K562 (cell line): ENCODE results near the gene STOM. TPM values are rescaled to one million over a fixed set of nuclear protein-coding genes. Genes with fewer than 3 reads are reported as not detected.

Experiments used
- ATAC-seq: fragments of 200-7000 bp; cut with Tn5 transposase; 3 replicates; pipeline ENCODE4 v1.9.1; 2020; ENCODE audit warnings: moderate library complexity
- BruUV-seq: library from RNA; stranded (reverse); fragments of 400-500 nt; replicated peaks from 2 replicates; lab custom pipeline; 2021; lab: Mats Ljungman, UMichigan
- CTCF ChIA-PET: fragments of 300-600 bp; formaldehyde crosslinking; extraction: SDS; loops from one replicate; lab custom pipeline; 2021; ENCODE audit warnings: low intra/inter-chr PET ratio; lab: Yijun Ruan, JAX
- POLR2A ChIA-PET: fragments of 300-600, 350-650 bp; sonication (Branson Sonifier 250); formaldehyde crosslinking; extraction: SDS; loops from one replicate; lab custom pipeline; 2021; ENCODE audit warnings: antibody characterized with exemption, inconsistent platforms; lab: Yijun Ruan, JAX
- DNase-seq, 4 experiments: peaks; one replicate each; pipeline versions ENCODE4 v3.0.0 to v3.0.0-alpha.2; 2011 to 2018; ENCODE audit warnings: low spot score in 3 of 4, mixed read lengths in 3 of 4; ENCODE audit errors: extremely low read depth in 1 of 4
- FAIRE-seq: peaks from 2 replicates; lab custom pipeline; 2011; peaks lifted over from hg19 to GRCh38; lab: Jason Lieb, UNC
- H2AFZ ChIP-seq: 2 replicates; pipeline ENCODE4 v1.6.0; 2011; ENCODE audit warnings: low read depth, low read length, control low read depth, inconsistent platforms
- H3K27ac ChIP-seq: fragments of 200-600 bp; 3 replicates; pipeline ENCODE4 v1.8.0; 2011; ENCODE audit warnings: low read depth, mild to moderate bottlenecking, control low read depth, inconsistent platforms, low read length, moderate library complexity, mixed read lengths; ENCODE audit errors: extremely low read depth
- H3K27me3 ChIP-seq, 2 experiments: fragments of 300-600 bp in 1 of 2; 2 replicates in 1 of 2; 3 replicates in 1 of 2; pipeline versions ENCODE4 v1.6.0 to v1.8.0; 2011; ENCODE audit warnings: inconsistent platforms in 2 of 2, low read length in 2 of 2, mild to moderate bottlenecking in 1 of 2, mixed read lengths in 1 of 2, moderate library complexity in 1 of 2; ENCODE audit not compliant: control insufficient read depth in 2 of 2, insufficient read depth in 2 of 2
- H3K36me3 ChIP-seq: fragments of 300-600 bp; 3 replicates; pipeline ENCODE4 v1.8.0; 2011; ENCODE audit warnings: mild to moderate bottlenecking, low read length, inconsistent platforms; ENCODE audit not compliant: control insufficient read depth, insufficient read depth
- H3K4me1 ChIP-seq, 2 experiments: fragments of 200-600 bp in 1 of 2; replicated peaks in 1 of 2; 2 replicates in 1 of 2; 3 replicates in 1 of 2; pipeline versions ENCODE4 v1.5.1 to v1.8.0; 2011; ENCODE audit warnings: inconsistent platforms in 2 of 2, low read length in 2 of 2, mild to moderate bottlenecking in 1 of 2, mixed read lengths in 1 of 2, moderate library complexity in 1 of 2; ENCODE audit not compliant: control insufficient read depth in 2 of 2, insufficient read depth in 2 of 2
- H3K4me2 ChIP-seq: 2 replicates; pipeline ENCODE4 v1.6.1; 2011; ENCODE audit warnings: low read length, control low read depth, inconsistent platforms, mixed read lengths; ENCODE audit not compliant: insufficient read depth
- H3K4me3 ChIP-seq: fragments of 200-600 bp; sonication (generic), shearing (Covaris generic); 2 replicates; pipeline ENCODE4 v1.5.1; 2016; ENCODE audit warnings: control low read depth, inconsistent platforms
- H3K79me2 ChIP-seq: fragments of 200-600 bp; 3 replicates; pipeline ENCODE4 v1.8.0; 2011; ENCODE audit warnings: low read length, inconsistent platforms; ENCODE audit not compliant: control insufficient read depth, insufficient read depth
- H3K9ac ChIP-seq, 2 experiments: 2 replicates each; pipeline versions ENCODE4 v1.6.0 to v1.6.1; 2011; ENCODE audit warnings: low read depth in 2 of 2, low read length in 2 of 2, control low read depth in 1 of 2, inconsistent platforms in 1 of 2, mild to moderate bottlenecking in 1 of 2, mixed read lengths in 1 of 2; ENCODE audit not compliant: insufficient read depth in 1 of 2
- H3K9me1 ChIP-seq: one replicate; pipeline ENCODE4 v1.6.0; 2011; ENCODE audit warnings: inconsistent platforms, mild to moderate bottlenecking, low read length, moderate library complexity; ENCODE audit not compliant: control insufficient read depth, insufficient read depth
- H3K9me3 ChIP-seq: replicated peaks from 2 replicates; pipeline ENCODE4 v1.5.1; 2011; ENCODE audit warnings: low read depth, low read length, inconsistent platforms; ENCODE audit not compliant: control insufficient read depth, insufficient read depth
- H4K20me1 ChIP-seq: replicated peaks from 2 replicates; pipeline ENCODE4 v1.6.1; 2011; ENCODE audit warnings: low read length, inconsistent platforms, mixed read lengths; ENCODE audit not compliant: control insufficient read depth, insufficient read depth
- FOXK2 ChIP-seq, 2 experiments: fragments of 450-650 bp; IDR thresholded peaks in 1 of 2; conservative IDR thresholded peaks in 1 of 2; 2 replicates each; pipeline ENCODE4 v1.6.1; 2016; ENCODE audit warnings: low read depth in 2 of 2, mild to moderate bottlenecking in 1 of 2
- HDAC1 ChIP-seq, 2 experiments: fragments of 450-650 bp; IDR thresholded peaks; 2 replicates each; pipeline ENCODE4 v1.6.1; 2016 to 2017; ENCODE audit warnings: inconsistent platforms in 1 of 2, mild to moderate bottlenecking in 1 of 2, moderate library complexity in 1 of 2
- PCBP1 ChIP-seq: fragments of 200-400 bp; formaldehyde crosslinking; IDR thresholded peaks from 2 replicates; pipeline ENCODE4 v1.6.1; 2018; ENCODE audit warnings: mild to moderate bottlenecking, low read depth, low read length; ENCODE audit not compliant: poor library complexity, severe bottlenecking
- RFX5 ChIP-seq: IDR thresholded peaks from 2 replicates; pipeline ENCODE4 v1.6.1; 2011; ENCODE audit warnings: low read depth, mild to moderate bottlenecking, improper control_type of control experiment, low read length
- SMAD3 ChIP-seq: fragments of 450-650 bp; formaldehyde crosslinking; conservative IDR thresholded peaks from 2 replicates; pipeline ENCODE4 v1.4.0; 2020; ENCODE audit warnings: mild to moderate bottlenecking
- SOX6 ChIP-seq: fragments of 450-650 bp; IDR thresholded peaks from 2 replicates; pipeline ENCODE4 v1.6.1; 2014; ENCODE audit warnings: mild to moderate bottlenecking
- TAL1 ChIP-seq: fragments of 450-650 bp; IDR thresholded peaks from 2 replicates; pipeline ENCODE4 v1.6.1; 2016; ENCODE audit warnings: mild to moderate bottlenecking
- TCFL5 ChIP-seq: fragments of 250-450 bp; sonication (Bioruptor Pico); conservative IDR thresholded peaks from 2 replicates; pipeline ENCODE4 v1.6.1; 2021; ENCODE audit warnings: mild to moderate bottlenecking, moderate library complexity, matching md5 sums
- TEAD4 ChIP-seq, 2 experiments: sonication (generic) in 1 of 2; formaldehyde crosslinking in 1 of 2; IDR thresholded peaks; 2 replicates each; pipeline versions ENCODE4 v1.6.1 to v1.8.0; 2012 to 2022; ENCODE audit warnings: borderline replicate concordance in 1 of 2, inconsistent platforms in 1 of 2, low read length in 1 of 2, mild to moderate bottlenecking in 1 of 2, missing genetic modification reagents in 1 of 2
- WGBS: fragments of 100-300 bp; shearing (Covaris generic); methylation state at CpG from one replicate; pipeline ENCODE4 v1.1.6; 2016; ENCODE audit warnings: low coverage, mixed read lengths; ENCODE audit not compliant: insufficient coverage; ENCODE audit errors: missing lambda C conversion rate; 5-methylcytosine and 5-hydroxymethylcytosine counted together
- in situ Hi-C: fragments of 300-500 bp; cut with MboI; formaldehyde crosslinking; loops from 4 replicates; pipeline ENCODE4 v1.15.0; 2018; ENCODE audit warnings: inconsistent platforms, mixed read lengths
- intact Hi-C: fragments of 100-400 bp; cut with micrococcal nuclease; formaldehyde crosslinking; loops from 2 replicates; pipeline ENCODE4 v1.14.2; 2022
- polyA plus RNA-seq, 8 experiments: library from polyadenylated mRNA; depleted of rRNA in 4 of 8; stranded (reverse) in 5 of 8; unstranded in 3 of 8; fragments of >200 nt; fragmentation: Nextera tagmentation in 2 of 8; fragmentation: Illumina TruSeq in 1 of 8; extraction: Ambion mirVana in 2 of 8; extraction: Trizol in 1 of 8; gene quantifications; 2 replicates each; pipeline versions ENCODE4 v1.2.1 to v1.2.3, GENCODE V29; 2011 to 2014; ENCODE audit warnings: inconsistent platforms in 1 of 8, missing spikeins in 1 of 8
- total RNA-seq, 7 experiments: library from RNA; depleted of rRNA in 6 of 7; stranded (reverse); fragments of >200 nt in 6 of 7; fragmentation: Illumina TruSeq in 2 of 7; extraction: Trizol in 2 of 7; gene quantifications; 2 replicates each; pipeline versions ENCODE4 v1.2.1 to v1.2.3, GENCODE V29; 2011 to 2021; ENCODE audit warnings: low replicate concordance in 1 of 7
- TF ChIP-seq, protein P1 (sequence below): sonication (generic); formaldehyde crosslinking; IDR thresholded peaks from 2 replicates; pipeline ENCODE4 v1.8.0; 2023; ENCODE audit warnings: mild to moderate bottlenecking, missing genetic modification reagents
- TF ChIP-seq, protein P2 (sequence below): fragments of 450-650 bp; IDR thresholded peaks from 2 replicates; pipeline ENCODE4 v1.6.1; 2016; ENCODE audit warnings: low read depth, mild to moderate bottlenecking, moderate library complexity
- TF ChIP-seq, protein P3 (sequence below): fragments of 450-650 bp; IDR thresholded peaks from 2 replicates; pipeline ENCODE4 v1.6.1; 2016
- TF ChIP-seq, protein P4 (sequence below): fragments of 450-650 bp; IDR thresholded peaks from 2 replicates; pipeline ENCODE4 v1.7.1; 2018; ENCODE audit warnings: mild to moderate bottlenecking, low read depth; ENCODE audit not compliant: partially characterized antibody

STOM gene
- total and polyA plus RNA-seq, 9 of the 15 experiments (the other 6 are each of a cell fraction or from before 2014, with no cell fraction given), result 23.2 to 140 (median 43.9) TPM

DNA sequence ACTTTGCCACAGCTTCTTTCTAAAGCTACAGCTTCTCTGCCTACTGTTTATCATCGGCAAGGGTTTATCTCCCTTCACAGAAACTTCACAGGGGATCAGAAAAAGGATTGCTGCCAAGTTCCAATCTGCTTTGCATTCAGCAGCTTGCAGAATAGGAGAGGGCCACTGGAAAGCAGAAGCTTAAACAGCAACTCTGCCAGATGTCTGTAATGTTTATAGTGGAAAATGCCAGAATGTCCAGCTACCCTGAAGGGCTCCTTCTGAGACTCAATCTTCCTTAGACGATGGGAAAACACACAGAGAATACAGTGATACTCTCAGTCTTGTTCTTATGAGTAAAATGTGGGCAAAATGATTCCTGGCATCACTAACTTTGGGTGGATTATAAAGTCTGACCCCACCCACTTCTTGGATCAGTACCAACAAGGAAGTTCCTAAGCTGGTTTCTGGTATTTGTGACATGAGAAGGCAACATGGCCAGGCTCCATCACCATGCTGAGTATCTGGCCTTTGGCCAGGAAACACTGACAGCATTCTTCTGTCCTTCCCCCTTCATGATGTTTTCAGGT lies 19.0 kb downstream of the STOM start:
- ATAC-seq (peak; percentile 83), FAIRE-seq (peak; percentile 76), DNase-seq (peak in 3 of 4 experiments; percentile 28 to 72 (median 41))
- 13% methylated on average over 2 of the region's 2 CpGs for WGBS
- H2AFZ ChIP-seq, result 0 out of 2 replicates have a peak overlapping the region, but pooled peaks have one; percentile 1
- no TSS peak for BruUV-seq
- H3K27me3 ChIP-seq, result no peaks in the 10 kb centered on the region
- CTCF ChIA-PET, result no interaction called here
- peaks cover 75% of the 10 kb centered on the region for H3K36me3 ChIP-seq
- H3K4me1 ChIP-seq, result peaks cover 0 to 10% of the 10 kb centered on the region in 2 experiments; a peak in 2 of 5 replicates
- intact Hi-C loops, result no loop called here
- in situ Hi-C loops, result no loop called here
- H3K9ac ChIP-seq, result no peak overlapping the region
- H3K4me2 ChIP-seq, result peak overlapping the region; percentile 4; the same call in 1 of the 2 replicates
- no peaks in the 10 kb centered on the region for H3K79me2 ChIP-seq
- H3K9me1 ChIP-seq, result no peaks in the 10 kb centered on the region
- H3K4me3 ChIP-seq, result no peak overlapping the region
- POLR2A ChIA-PET, result interaction anchor here (0.6 to 1.5 kb wide), 9 partner anchors 8 to 138 kb away, joined by 3 to 7 read pairs (median 3); no protein-coding TSS in a partner anchor
- H3K27ac ChIP-seq, result peak overlapping the region; percentile 30; the same call in 1 of the 3 replicates
- H4K20me1 ChIP-seq, result no peaks in the 10 kb centered on the region
- no peaks in the 10 kb centered on the region for H3K9me3 ChIP-seq
- TF ChIP-seq SOX6 (no peak), HDAC1 (IDR thresholded peaks at IDR 0.05) (0 out of 4 replicates have a peak, but pooled peaks of 1 of the 2 experiments have one; percentile 4), PCBP1 (no peak), FOXK2 (conservative IDR thresholded peaks at IDR 0.05 in 1 of 2, IDR thresholded peaks at IDR 0.05 in 1 of 2; ENCODE audit: low read depth in 2 of 2) (peak; percentile 48 to 70; a peak in 2 of 4 replicates), TEAD4 (IDR thresholded peaks at IDR 0.05; ENCODE audit: low read length) (peak; percentile 70), TEAD4 (CRISPR knock-in tag; IDR thresholded peaks at IDR 0.05; ENCODE audit: borderline replicate concordance) (no peak), TAL1 (peak; percentile 70), SMAD3 (CRISPR knock-in tag) (no peak), TCFL5 (no peak), RFX5 (no peak)
- TF ChIP-seq, protein P1, sequence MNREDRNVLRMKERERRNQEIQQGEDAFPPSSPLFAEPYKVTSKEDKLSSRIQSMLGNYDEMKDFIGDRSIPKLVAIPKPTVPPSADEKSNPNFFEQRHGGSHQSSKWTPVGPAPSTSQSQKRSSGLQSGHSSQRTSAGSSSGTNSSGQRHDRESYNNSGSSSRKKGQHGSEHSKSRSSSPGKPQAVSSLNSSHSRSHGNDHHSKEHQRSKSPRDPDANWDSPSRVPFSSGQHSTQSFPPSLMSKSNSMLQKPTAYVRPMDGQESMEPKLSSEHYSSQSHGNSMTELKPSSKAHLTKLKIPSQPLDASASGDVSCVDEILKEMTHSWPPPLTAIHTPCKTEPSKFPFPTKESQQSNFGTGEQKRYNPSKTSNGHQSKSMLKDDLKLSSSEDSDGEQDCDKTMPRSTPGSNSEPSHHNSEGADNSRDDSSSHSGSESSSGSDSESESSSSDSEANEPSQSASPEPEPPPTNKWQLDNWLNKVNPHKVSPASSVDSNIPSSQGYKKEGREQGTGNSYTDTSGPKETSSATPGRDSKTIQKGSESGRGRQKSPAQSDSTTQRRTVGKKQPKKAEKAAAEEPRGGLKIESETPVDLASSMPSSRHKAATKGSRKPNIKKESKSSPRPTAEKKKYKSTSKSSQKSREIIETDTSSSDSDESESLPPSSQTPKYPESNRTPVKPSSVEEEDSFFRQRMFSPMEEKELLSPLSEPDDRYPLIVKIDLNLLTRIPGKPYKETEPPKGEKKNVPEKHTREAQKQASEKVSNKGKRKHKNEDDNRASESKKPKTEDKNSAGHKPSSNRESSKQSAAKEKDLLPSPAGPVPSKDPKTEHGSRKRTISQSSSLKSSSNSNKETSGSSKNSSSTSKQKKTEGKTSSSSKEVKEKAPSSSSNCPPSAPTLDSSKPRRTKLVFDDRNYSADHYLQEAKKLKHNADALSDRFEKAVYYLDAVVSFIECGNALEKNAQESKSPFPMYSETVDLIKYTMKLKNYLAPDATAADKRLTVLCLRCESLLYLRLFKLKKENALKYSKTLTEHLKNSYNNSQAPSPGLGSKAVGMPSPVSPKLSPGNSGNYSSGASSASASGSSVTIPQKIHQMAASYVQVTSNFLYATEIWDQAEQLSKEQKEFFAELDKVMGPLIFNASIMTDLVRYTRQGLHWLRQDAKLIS (CRISPR knock-in tag), result no peak
- TF ChIP-seq, protein P2, sequence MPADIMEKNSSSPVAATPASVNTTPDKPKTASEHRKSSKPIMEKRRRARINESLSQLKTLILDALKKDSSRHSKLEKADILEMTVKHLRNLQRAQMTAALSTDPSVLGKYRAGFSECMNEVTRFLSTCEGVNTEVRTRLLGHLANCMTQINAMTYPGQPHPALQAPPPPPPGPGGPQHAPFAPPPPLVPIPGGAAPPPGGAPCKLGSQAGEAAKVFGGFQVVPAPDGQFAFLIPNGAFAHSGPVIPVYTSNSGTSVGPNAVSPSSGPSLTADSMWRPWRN, result no peak
- TF ChIP-seq, protein P3, sequence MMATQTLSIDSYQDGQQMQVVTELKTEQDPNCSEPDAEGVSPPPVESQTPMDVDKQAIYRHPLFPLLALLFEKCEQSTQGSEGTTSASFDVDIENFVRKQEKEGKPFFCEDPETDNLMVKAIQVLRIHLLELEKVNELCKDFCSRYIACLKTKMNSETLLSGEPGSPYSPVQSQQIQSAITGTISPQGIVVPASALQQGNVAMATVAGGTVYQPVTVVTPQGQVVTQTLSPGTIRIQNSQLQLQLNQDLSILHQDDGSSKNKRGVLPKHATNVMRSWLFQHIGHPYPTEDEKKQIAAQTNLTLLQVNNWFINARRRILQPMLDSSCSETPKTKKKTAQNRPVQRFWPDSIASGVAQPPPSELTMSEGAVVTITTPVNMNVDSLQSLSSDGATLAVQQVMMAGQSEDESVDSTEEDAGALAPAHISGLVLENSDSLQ, result no peak; the same call in 1 of the 2 replicates
- TF ChIP-seq, protein P4, sequence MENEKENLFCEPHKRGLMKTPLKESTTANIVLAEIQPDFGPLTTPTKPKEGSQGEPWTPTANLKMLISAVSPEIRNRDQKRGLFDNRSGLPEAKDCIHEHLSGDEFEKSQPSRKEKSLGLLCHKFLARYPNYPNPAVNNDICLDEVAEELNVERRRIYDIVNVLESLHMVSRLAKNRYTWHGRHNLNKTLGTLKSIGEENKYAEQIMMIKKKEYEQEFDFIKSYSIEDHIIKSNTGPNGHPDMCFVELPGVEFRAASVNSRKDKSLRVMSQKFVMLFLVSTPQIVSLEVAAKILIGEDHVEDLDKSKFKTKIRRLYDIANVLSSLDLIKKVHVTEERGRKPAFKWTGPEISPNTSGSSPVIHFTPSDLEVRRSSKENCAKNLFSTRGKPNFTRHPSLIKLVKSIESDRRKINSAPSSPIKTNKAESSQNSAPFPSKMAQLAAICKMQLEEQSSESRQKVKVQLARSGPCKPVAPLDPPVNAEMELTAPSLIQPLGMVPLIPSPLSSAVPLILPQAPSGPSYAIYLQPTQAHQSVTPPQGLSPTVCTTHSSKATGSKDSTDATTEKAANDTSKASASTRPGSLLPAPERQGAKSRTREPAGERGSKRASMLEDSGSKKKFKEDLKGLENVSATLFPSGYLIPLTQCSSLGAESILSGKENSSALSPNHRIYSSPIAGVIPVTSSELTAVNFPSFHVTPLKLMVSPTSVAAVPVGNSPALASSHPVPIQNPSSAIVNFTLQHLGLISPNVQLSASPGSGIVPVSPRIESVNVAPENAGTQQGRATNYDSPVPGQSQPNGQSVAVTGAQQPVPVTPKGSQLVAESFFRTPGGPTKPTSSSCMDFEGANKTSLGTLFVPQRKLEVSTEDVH, result no peak
